Measurements from ENCODE around the gene CHSY3. TPM values are rescaled to one million over a fixed set of nuclear protein-coding genes. Genes with fewer than 3 reads are reported as not detected.

CHSY3 gene
- polyA plus RNA-seq, 5 donors = 5.2 to 7.7 (median 6.3) TPM

DNA sequence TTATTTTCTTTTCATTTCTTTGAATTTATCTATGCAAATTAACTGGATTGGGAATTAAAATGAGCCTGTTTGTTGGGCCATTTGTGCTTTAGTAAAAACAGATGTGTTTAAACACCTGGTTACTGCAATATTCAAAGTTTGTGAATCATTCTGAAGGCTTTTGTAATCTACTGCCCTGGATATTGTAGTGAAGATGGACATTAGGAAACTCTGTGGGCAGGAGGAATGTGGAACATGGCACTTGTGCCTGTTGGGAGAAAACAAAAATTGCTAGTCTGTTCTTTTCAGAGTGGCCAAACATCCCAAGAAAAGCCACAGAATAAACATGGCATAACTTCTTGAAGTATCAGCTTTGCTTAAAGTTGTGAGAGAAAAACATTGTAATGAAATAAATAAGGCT is 40.8 kb downstream of the CHSY3 start:
- no peak for DNase-seq

DNA sequence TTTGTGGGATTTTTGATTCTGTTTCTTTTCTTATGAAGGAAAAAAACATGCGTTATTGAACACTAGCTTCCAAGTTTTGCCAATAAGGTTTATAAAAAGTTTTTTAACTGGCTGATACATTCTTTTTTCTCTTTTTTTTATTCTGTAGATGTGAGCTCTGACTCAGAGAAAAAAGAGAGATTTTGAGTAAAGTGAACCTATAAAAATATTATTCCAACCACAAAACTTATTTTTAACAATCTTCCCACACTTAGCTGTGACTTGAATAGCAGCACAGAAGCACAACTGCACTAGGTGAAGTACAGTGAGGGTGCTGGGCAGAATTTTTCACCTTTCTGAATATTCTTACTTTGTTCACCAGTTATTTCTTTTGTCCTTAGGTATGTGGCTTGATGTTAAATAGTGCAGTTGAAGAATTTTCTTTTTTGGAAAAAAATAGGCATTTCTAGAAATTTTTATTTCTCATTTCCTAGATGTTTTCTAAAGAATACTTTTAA is 41.6 kb downstream of the CHSY3 start:
- no peak for DNase-seq

DNA sequence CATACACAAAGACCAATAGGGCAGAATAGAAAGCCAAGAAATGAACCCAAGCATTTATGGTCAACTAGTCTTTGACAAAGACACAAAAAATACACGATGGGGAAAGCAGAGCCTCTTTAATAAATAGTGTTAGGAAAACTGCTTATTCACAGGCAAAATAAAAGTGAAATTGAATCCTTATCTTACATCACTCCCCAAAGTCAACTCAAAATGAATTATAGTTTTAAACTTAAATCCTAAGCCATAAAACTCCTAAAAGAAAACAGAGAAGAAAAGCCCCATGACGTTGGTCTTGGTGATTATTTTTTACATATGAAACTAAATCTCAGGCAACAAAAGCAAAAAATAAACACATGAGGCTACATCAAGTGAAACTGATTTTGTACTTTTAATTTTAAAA is 46.8 kb downstream of the CHSY3 start:
- DNase-seq = no peak

DNA sequence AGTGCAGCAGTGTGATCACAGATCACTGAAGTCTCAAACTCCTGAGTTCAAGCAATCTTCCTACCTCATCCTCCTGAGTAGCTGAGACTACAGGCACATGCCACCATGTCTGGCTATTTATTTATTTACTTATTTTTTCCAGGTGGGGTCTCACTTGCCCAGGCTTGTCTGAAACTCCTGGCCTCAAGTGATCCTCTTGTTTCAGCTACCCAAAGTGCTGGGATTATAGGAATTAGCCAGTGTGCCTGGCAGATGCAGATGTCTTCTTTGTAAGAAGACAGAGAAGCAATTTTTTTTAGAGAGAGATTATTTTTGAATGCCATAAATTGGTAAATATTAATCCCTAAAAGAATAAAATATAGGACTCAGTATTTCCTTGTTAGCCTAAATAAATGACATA is 54.3 kb downstream of the CHSY3 start:
- DNase-seq = no peak

DNA sequence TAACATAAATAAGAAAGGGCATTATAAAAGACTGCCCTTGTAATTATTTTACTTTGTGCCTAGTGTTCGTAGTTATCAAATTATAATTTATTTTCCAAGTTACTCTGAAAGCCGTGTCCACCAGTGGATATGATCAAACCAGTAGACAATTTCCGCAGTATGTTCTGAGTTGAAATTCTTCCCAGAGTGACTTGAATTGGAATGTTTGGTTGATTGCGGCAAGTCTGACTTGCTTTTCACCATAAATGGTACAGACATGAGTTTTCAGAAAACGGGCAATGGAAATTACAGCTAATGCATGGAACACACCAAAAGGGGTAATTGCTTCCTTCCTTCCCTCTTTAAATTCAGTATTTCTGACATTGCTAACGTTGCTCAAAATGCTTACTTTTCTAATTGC is 56.6 kb downstream of the CHSY3 start:
- no peak for DNase-seq

DNA sequence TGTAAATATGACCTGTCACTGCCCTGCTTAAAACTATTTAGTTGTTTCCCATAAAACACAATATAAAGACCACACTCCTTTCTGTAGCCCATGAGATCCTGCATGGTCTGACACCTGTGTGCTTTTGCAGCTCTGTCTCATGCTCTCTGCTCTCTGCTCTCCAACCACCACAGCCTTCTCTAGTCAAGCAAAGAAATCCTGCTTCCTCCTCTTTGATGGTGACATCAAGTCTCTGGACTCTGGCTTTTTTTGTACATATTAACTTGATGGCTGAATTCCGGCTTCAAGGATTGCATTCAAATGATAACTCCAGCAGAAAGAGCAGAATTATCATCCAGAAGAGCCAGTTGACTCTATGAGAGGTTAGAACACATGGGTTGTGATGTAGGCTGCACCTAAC is 58.2 kb downstream of the CHSY3 start:
- DNase-seq = no peak

DNA sequence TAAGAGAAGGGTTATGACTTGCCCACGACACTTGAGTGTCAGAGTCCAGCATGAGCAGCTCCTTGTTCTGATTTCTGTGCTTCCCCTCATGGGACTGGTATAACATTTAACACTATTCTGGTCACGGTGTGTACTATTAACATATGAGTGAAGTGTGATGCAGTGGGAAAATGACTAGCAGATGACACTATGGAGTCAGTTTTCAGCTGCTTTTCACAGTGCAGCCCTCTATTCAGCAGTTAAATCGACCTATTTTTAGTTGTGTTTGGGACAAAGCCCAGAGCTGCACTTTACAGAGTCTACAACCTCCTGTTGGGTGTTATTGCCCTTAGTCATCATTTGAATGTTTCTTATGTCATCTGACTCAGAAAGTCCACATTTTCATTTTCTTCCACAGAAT is 59.1 kb downstream of the CHSY3 start:
- DNase-seq = no peak

DNA sequence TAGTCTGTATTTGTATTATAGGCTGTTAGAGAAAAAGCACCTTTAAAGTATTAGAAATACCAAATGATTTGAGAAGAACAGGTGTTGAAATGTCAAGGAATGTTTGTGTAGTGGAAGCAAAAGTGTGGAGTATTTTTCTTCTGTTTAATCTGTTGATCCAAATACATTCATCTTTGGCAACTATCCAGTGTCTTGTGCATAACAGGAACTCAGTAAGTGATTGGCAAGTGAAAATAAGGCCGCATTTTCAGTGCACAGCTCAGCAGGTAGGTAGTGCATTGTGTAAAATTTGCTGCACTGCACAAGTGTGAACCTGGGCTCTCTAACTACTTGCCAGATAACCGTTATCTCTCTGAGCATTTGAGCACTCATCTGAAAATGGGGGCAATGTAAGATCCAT is 61.8 kb downstream of the CHSY3 start:
- DNase-seq = no peak

DNA sequence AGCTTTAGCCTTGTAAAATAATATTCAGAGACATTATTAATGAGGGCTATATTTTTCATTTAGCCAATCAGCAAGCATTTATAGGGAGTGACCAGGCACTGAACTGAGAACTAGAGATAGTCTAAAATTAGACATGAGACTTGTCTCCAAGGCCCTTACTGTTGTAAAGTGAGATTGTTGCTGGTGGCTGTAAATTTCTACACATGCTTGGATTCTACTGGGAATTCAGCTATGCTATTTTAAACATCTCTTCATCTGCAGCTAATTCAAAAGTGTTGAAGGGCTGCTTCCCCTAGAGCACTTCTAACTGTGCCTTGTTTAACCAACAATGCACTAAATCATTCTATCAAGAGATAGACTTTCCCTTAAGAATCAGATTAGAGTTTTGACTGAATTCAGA is 67.4 kb downstream of the CHSY3 start:
- no peak for DNase-seq

DNA sequence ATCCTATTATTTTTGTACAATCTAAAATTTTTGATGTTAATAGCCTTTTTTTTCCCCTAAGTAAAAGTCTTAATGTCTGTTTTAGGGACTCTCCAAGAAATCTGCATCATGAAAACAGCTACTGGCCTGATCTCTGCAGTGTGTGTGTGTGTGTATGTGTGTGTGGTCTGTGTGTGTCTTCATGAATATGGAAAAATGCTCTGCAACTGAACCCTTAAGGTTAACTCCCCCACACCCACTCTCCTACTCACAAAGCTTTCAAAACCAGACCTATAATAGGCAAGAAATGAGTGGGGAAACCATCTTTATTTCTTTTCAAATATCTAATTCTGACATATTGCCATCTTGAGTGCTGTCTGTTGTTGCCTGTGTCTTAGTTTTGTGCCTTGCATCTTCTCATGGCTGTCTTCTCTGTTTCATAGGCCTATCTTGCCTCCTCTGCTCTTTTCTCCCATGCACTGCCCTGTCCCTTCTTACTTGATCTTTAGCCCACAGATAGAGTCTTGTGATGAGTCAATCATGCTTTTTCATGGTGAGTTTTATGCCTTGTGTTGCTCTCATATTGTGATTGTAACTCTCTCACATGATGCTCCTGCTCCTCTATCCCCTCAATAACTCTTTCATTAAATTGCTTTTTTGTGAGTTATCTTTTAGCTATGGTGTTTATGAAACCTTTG is 68.3 kb downstream of the CHSY3 start:
- DNase-seq = no peak

DNA sequence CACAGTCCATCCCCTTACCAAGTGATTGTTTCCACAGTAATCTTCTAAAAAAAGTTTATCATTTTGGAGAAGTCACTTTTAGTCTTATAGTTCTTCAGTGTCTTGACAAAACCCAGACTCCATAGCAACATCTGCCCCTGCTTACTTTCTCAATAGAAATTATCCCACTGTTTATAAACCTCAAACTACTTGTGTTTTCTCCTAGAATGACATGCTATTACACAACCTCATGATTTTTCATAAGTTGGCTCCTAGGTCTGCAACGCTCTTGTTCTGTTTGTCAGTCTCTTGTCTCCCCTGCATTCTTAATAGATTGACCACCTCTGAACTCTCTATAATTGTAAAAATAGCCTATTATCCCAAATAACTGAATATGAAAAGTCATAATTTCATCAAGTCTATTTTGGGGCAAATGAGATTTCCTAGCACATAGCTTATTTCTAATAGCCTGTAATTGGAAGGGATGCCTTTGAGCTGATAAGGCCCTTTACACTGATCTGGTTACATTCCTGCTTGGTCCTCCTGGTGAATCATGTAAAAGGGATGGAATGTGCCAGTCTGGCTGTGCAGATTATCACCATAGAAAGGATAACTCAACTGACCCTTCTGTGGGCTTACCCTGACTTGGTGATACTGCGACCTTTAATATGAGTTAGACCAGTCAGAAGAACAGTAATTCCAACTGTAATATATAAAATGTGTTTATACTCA is 69.6 kb downstream of the CHSY3 start:
- DNase-seq = no peak

DNA sequence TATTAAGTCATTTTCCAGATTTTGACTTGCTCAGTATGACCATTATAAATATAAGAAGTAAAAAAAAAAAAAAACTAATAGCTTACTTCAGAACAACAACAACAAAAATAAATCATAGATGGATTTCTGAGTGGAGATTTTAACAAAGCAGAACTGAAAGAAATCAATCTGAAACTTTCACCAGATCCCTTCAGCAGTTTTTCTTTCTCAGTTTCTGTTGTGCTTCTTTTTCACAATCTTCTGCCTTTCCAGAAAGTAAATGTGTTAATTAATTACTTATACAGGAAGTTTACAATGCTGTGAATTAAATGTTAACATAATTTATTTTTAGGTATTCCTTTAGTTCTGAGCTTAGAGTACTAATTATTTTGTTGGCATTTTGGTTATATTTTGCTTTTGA is 73.5 kb downstream of the CHSY3 start:
- no peak for DNase-seq

DNA sequence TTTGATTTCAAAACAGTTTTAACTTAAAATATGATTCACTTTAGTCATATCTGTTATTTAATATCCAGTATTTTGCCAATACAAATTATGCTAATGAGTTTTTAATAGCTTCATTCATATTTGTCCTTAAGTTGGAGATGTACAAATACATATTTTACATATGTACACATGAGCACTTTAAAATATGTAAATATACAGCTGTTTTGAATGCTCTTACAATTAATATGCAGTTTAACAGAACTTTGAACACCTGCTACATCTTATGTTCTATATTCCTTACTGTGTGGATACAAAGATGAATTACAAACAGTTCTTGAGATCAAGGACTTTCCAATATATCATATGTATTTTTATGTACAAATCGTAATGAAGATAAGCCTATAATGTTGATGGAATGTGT is 74.0 kb downstream of the CHSY3 start:
- no peak for DNase-seq

DNA sequence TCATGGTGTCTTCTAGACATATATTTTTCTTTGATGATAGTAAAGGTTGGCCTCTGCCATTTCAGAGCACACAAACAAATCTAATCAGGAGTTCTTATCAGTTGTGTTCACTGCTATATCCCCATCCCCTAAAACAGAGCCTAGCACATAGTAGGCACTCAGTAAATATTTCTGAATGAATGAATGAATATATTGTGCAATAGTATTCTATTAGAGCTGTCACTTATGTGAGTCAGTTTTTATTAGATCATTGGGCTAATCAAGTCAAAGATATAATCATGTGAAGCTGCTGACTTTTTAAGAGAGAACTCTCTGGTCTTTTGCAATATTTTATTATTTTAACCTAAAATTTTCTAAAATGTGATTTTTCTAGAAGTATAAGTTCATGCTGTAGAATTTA is 84.2 kb downstream of the CHSY3 start:
- no peak for DNase-seq

DNA sequence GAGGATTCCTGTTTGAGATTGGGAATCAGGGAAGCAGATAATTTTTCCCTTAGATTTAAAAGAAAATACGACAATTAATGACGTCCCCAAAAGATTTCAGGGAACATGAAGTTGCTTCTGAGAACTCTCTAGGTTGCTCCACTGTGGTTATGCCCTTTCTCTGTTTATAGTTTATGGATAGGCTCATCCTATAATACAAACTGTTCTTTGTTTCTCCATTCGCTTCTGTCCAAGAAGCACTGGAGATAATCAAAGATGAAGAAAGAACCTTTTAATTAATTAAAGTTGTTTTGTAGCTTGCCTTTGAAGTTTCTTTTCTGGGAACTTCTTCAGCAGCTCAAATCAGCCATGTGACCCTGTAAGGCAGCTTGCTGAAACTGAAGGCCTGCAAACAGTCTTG is 87.5 kb downstream of the CHSY3 start:
- no peak for DNase-seq

DNA sequence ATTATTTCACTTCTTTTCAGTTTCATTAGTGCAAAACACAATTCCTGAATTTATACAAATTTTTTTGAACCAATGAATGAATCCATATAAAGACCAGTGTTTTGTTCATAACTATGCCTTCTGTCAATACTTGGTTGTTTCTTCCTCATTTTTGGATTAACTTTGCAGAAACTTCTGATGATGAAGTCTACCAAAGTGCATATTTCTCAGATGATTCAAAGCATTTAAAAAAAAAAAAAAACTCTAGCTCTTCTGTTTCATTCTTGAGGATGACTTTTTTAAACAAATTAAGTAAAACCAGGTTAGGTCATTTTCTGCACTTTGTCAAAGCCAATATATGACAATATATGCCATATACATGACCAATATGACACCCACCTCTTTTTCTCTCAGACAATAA is 92.6 kb downstream of the CHSY3 start:
- DNase-seq = no peak

DNA sequence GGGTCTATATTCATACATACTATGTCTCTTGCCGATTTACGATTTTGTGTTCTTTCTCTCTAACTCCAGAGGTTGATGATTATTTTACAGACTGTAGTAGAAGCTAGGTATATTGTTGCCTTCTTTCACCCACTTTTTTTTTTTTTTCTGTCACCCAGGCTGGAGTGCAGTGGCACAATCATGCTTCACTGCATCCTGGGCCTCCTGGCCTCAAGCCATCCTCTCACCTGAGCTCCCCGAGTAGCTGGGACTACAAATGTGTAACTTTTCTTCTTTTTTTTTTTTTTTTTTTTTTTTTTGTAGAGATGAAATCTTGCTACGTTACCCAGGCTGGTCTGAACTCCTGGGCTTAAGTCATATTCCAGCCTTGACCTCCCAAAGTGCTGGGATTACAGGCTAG is 96.2 kb downstream of the CHSY3 start:
- no peak for DNase-seq

DNA sequence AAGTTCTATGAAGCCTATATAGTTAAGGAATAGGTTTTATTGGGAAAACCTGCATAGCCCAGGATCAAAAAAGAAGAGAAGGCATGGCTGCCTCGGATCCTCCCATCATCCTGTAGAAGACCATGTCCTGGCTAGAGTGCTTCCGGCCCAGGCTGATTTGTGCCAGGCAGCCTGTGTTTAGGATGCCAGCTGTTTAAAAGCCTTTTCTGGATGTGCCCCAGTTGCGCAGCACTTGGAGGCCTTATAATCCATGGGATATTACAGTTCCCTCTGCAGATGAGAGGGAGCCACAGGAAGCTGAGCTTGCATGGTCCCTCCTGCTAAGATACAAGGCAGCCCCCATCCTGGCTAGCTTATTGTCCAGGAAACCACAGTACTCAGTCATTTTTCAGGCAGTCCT is 97.9 kb downstream of the CHSY3 start:
- no peak for DNase-seq

DNA sequence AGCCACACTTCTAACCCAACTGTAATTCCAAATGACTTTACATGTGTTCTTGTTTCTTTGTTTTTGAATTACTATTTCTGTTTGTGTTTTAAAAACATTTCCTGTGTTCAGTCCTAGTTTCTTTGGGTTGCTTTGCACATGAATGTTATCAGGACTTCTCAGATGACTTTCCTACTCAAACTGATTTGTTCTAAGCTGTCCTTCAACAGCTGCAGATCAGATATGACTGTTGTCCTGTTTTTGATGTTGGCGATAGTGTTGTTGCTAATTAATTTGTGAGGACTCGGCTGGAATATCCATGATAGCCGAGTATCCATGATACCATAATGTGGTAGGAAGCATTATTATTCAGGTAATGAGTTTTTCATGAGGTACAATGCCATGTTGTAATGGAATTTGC is 98.6 kb downstream of the CHSY3 start:
- DNase-seq = no peak

DNA sequence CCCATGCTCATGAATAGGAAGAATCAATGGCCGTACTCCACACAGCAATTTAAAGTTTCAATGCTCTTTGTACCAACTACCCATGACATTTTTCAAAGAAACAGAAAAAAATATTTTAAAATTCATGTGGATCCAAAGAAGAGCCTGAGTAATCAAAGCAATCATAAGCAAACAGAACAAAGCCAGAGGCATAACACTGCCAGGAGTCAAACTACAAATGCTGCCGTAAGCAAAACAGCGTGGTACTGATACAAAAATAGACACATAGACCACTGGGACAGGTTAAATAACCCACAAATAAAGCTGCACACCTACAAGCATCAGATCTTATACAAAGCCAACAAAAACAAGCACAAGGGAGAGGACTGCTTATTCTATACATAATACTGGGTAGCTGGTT is 107.7 kb downstream of the CHSY3 start:
- DNase-seq = no peak

DNA sequence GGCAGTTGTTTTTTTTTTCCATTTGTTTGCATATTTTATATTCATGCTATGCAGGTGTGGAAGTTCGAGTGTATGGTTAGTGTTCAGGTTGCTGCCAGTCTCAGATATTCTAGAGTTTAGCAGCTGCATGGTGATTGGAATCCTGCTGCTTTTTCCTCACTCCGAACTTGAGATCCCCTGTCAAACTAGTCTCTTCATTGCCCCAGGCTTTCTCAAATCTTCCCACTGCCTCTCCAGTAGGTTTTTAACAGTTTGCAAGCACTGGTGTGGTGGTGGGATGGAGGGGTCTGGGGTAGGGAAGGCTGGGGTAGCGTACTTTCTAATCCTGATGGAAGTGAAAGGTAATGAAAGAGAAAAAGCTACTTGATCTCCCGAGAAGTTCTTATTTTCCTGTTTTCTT is 112.9 kb downstream of the CHSY3 start:
- DNase-seq = no peak

DNA sequence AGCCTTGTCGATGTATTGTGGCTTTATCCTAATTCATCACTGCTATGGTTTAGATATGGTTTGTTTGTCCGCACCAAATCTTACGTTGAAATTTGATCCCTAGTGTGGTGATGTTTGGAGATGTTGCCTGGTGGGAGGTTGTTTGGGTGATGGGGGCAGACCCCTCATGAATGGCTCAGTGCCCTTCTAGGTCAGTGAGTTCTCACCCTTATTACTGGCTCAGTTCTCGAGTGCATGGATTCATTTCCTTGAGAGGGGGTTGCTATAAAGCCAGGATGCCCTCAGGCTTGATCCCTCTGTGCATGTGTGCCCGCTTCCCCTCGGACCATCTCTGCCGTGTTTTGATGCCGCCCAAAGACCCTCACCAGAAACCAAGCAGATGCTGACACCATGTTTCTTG is 114.4 kb downstream of the CHSY3 start:
- no peak for DNase-seq

DNA sequence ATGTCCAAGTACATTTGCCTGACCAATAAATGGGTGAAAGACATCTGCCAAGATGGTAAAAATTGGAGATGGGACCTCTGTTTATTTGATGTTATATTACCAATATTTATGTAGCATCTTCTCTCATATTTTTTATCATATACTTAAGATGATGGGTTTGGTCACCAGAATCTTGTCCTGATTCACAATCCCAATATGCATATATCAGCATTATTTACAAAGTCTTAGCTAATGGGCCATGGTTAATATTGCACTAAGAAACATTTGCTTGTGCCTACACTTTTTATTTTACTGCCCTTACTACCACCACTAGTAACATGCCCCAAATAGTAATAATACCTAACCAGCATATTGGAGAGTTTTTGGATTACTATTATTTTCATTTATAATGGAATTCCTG is 116.7 kb downstream of the CHSY3 start:
- DNase-seq = no peak

DNA sequence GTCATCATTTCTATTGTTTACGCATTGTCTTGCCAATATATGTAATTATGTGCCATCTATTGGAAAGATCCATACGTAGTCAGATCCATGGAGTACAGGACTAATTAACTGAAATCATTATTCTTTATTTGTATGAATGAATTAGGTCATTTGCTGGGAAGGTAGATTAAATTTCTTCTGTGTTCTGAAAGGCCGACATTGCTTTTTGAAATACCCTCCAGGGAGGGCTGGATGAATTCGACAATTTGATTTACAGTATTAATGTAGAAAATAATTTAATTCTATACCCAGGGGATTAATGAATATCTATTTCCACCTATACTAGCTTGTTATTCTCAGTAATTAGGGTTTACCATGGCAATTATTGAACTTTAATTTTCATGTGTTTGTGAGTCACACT is 117.6 kb downstream of the CHSY3 start:
- no peak for DNase-seq

Measured in right lung (tissue), 5 donors.